ENCODE data around the gene SND1.

- TF ChIP-seq POLR2A (IDR thresholded peaks at IDR 0.05) = no peak
- TF ChIP-seq CTCF (IDR thresholded peaks at IDR 0.05) = no peak
These were observed 117.9 kb downstream of the SND1 start for GRCh38 chr7:127769696-127770400.

Measured in right lobe of liver (tissue), 4 donors.